Measurements from ENCODE around the gene GALNT18. TPM values are rescaled to one million over a fixed set of nuclear protein-coding genes. Genes with fewer than 3 reads are reported as not detected.

The GALNT18 gene
- total RNA-seq, 1 donor, result 2.4 TPM

DNA sequence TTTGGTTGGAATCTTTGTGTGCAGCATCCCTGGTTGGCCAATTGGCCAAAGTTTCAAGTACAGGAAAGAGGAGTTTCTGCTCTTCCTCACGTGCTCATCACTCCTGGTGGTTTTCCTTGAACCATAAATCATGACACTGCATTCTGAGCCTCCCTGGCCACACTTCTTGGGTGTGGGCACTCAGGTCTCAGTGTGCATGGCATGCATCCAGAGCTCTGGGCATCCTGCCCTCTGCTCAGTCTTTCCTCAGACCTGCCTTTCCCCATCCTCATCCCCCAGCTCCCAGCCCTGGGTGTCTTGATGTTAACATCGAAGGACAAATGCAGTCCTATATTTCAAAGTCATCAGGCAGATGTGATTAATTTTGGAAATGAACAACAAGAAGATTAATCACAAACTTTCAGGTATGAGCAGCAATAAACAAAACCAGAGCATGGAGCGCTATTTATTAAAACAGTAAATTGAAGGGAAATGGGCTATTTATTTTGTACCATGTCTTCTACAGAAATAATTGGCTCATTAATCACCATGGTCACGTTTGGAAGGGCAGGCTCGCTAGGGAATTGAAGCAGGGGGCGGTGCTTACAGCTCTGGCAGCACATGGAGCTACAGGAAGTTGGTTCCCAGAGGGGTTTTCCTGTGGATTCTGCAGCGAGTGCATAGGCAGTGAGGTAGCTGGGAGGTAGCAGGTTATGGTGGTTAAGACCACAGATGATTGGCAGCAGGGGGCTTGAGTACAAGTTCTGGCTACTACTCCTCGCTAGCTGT, 358.4 kb downstream of the GALNT18 start:
- no peak for DNase-seq (ENCODE audit: low read depth)
- TF ChIP-seq, protein P1, sequence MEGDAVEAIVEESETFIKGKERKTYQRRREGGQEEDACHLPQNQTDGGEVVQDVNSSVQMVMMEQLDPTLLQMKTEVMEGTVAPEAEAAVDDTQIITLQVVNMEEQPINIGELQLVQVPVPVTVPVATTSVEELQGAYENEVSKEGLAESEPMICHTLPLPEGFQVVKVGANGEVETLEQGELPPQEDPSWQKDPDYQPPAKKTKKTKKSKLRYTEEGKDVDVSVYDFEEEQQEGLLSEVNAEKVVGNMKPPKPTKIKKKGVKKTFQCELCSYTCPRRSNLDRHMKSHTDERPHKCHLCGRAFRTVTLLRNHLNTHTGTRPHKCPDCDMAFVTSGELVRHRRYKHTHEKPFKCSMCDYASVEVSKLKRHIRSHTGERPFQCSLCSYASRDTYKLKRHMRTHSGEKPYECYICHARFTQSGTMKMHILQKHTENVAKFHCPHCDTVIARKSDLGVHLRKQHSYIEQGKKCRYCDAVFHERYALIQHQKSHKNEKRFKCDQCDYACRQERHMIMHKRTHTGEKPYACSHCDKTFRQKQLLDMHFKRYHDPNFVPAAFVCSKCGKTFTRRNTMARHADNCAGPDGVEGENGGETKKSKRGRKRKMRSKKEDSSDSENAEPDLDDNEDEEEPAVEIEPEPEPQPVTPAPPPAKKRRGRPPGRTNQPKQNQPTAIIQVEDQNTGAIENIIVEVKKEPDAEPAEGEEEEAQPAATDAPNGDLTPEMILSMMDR (IDR thresholded peaks at IDR 0.05; ENCODE audit: insufficient read depth, low read length), result no peak
- H3K4me3 ChIP-seq (ENCODE audit: low read depth, low read length), result no peak overlapping the region

DNA sequence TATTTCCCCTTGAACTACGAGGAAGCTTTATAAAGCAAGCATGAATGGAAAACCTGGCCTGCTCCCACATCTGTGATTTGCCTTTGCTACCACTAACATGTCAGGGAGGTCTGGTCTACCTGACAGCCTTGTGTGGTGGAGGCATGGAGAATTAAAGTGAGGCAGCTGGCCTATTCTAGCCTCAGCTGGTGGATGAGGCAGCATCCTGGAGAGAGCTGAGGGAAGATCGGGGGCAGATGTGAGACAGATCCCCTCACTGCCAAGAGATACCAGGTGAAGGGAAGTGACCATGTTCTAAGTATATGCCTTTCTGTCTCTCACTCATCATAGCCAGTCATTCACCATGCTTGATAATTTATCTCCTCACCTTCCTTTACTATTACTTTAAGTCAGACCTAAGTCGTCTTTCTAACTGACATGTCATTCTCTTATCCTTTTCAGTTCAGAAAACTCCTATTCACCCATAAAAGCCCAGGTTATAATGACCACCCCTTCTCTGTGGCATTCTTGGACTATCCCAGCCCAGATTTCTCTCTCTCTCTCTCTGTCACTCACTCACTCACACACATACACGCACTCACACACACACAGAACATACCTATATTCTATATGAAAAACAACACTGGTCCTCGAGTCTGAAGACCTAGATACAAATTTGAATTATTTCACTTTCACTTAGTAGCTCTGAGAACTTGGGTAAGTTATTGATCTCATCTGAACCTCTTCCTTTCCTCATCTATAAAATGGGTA, 359.5 kb downstream of the GALNT18 start:
- DNase-seq (ENCODE audit: low read depth), result no peak
- H3K4me3 ChIP-seq (ENCODE audit: low read depth, low read length), result no peak overlapping the region
- TF ChIP-seq, protein P1 (IDR thresholded peaks at IDR 0.05; ENCODE audit: insufficient read depth, low read length), result no peak

DNA sequence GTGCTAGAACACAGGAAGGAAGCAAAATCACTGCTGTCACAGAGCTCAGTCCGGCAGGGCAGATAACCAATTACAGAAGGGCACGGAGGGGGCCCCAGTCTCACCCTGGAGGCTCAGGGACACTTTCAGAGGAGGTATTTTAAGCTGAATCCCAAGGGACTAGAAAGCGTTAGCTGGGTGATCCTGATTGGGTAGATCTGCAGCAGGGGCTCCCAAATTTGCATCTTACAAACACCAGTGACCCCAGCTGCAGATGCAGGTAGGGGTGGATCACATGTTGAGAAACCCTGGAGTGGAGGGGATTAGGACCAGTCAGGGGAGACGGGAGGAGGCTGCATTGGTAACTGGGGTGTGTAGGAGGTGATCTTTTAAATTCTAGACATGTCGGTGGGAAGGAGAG, 360.2 kb downstream of the GALNT18 start:
- TF ChIP-seq, protein P1 (IDR thresholded peaks at IDR 0.05; ENCODE audit: insufficient read depth, low read length), result no peak
- DNase-seq (ENCODE audit: low read depth), result no peak
- H3K4me3 ChIP-seq (ENCODE audit: low read depth, low read length), result no peak overlapping the region

DNA sequence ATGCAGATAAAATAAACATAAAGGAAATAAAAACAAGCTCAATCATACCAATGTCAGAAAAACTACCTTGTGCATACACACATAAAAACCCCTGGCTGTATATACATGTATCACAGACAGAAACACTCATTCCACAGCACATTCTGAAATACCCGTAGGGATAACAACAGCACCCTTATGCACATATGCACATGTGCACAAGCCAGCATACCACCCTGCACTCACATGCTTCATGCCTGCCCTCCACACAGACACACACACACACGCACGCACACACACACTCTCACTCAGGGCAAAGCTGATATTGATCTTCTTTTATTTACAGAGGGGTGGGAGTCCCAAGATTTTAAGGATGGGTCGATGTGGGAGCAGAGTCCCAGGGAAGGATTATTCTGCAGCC, 360.9 kb downstream of the GALNT18 start:
- no peak overlapping the region for H3K4me3 ChIP-seq (ENCODE audit: low read depth, low read length)
- TF ChIP-seq, protein P1 (IDR thresholded peaks at IDR 0.05; ENCODE audit: insufficient read depth, low read length), result no peak
- DNase-seq (ENCODE audit: low read depth), result no peak

DNA sequence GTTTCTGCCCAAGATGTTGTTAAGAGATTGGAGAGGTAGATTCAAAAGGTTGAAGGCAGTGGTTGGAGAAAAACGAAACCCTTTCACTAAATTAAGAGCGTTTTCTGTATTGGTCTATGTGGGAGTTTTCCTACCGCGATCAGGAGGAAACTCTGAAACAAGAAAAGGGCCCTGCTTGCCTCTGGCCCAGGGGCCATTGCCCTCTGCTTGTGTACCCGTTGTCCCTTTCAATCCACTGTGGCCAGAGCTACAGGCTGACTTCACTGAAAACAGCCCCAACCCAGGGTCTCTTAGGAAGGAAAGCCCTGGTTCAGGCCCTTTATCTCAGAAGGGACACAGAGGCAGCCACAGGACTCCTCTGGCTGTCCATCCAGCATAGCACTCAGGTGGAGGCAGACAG, 367.8 kb downstream of the GALNT18 start:
- TF ChIP-seq, protein P1 (IDR thresholded peaks at IDR 0.05; ENCODE audit: insufficient read depth, low read length), result no peak
- no peak for DNase-seq (ENCODE audit: low read depth)
- no peak overlapping the region for H3K4me3 ChIP-seq (ENCODE audit: low read depth, low read length)

DNA sequence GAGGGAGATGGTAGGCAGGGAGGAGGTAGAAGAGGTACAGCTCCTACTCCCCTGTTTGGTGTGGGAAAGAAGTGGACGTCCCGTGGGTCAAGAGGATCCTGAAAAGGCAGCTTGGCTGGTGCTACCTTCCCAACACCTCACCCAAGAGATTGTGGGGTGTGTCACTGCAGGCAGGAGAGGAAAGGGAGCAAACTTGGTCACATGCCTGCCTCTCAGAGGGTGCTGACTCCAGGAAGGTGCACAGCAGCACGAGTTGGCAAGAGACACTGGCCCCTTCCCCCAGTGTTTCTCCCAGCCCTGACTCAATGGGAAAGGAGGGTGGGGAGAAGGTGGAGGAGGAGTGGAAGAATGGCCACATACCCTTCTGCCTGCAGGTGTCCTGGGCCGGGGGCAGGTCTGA, 368.3 kb downstream of the GALNT18 start:
- H3K4me3 ChIP-seq (ENCODE audit: low read depth, low read length), result no peak overlapping the region
- TF ChIP-seq, protein P1 (IDR thresholded peaks at IDR 0.05; ENCODE audit: insufficient read depth, low read length), result no peak
- DNase-seq (ENCODE audit: low read depth), result no peak
